Right ventricle myocardium superior (tissue), 1 donor: ENCODE results near the gene TBL1X. TPM values are rescaled to one million over a fixed set of nuclear protein-coding genes. Genes with fewer than 3 reads are reported as not detected.

ENCODE experiments used
- ATAC-seq: fragments of 200-7000 bp; cut with Tn5 transposase; one replicate; pipeline ENCODE4 v1.9.1; 2020; ENCODE audit warnings: mild to moderate bottlenecking; ENCODE audit not compliant: poor library complexity
- DNase-seq: peaks from one replicate; pipeline ENCODE4 v3.0.0-alpha.2; 2020
- intact Hi-C: fragments of 100-400 bp; cut with DNase I; formaldehyde crosslinking; loops from one replicate; pipeline ENCODE4 v1.11.2; 2022
- total RNA-seq: library from RNA; stranded (reverse); fragmentation: NEBNext Ultra II Directional; extraction: Animal tissue kit (Norgen Biotek cat#: 25700); gene quantifications from one replicate; pipeline ENCODE4 v1.2.1, GENCODE V29; 2021
- donor health status: DM: no; HTN: yes; CAD: no; lungs with severe emphysema.

The TBL1X gene
- total RNA-seq, 1 donor from 2014 or later, result 10.1 TPM

DNA sequence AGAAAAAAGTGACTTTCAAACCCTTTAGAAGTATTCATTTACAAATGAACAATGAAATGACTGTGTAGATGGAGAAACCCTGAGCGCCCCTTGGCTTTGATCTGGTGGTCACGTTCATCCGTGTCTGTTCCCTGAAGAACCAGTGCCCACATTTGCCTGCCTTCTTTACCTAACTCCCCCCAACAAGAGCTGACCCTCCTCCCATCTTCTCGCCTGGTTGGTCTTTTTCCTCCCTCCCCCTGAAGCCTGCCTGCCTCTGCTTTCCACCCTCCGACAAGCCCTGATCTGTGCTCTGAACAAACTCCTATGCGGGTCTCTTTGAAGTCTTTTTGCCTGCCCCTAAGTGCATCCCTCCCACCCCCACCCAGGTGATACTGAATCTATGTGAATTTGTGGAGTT, 18.5 kb downstream of the TBL1X start:
- DNase-seq, result no peak
- ATAC-seq, result no peak
- intact Hi-C loops, result no loop called here

DNA sequence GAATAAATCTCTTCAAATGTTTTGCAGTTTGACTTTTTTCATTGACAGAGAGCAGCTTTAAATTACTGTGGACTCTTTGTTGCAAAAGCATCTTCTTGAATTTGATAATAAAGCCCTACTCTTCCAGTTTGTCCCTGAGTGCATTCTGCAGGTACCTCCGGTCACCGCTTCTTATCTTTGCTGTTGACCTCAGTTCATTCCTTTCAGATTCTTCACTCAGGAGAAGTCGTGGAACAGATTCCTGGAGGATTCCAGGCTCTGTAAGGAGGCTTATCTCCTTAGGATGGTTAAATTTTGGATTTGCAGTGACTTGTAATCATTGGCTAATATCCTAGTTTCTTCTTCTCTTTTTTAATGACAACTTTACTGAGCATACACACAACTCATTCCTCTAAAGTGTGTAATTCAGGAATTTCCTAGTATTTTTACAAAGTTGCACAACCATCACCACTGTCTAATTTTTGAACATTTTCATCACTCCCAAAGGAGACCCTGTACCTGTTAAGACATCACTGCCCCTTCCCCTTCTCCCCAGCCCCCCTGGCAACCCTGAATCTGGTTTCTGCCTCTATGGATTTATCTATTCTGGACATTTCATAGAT, 22.0 kb downstream of the TBL1X start:
- DNase-seq, result no peak
- no peak for ATAC-seq
- intact Hi-C loops, result no loop called here

DNA sequence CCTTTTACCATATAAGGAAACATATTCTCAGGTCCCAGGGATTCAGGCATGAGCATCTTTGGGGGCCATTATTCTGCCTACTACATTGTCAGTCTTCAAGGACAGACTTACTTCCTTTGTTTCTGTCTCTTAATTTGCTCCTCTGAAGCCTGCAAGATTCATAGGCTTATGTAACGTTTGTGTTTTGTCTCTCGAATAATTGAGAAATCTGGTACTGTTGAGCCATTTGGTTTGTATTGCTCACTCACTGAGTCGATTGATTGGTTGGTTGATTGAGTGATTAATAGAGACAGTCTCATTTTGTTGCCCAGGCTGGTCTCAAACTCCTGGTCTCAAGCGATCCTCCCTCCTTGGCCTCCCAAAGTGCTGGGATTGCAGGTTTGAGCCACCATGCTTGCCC, 23.7 kb downstream of the TBL1X start:
- DNase-seq (no peak), ATAC-seq (no peak)
- intact Hi-C loops, result no loop called here

DNA sequence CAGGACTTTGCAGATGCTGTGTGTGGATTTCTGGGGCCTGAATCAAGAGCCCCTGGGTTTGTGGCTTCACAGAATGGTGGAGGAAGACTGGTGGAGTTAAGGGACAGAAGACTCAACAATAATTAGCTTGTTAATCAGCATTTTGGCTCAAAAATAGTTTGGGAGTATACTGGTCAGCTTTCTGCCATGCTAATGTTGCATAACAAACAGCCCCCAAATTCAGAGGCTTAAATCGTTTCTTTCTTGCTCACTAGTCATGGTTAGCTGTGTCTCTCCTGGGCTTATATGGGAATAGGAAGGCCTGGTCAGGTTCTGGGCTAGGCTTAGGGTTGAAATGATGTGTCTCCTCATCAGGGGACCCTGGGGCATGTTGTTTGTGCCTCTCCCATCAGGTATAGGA, 24.4 kb downstream of the TBL1X start:
- ATAC-seq, result no peak
- no peak for DNase-seq
- intact Hi-C loops, result no loop called here

DNA sequence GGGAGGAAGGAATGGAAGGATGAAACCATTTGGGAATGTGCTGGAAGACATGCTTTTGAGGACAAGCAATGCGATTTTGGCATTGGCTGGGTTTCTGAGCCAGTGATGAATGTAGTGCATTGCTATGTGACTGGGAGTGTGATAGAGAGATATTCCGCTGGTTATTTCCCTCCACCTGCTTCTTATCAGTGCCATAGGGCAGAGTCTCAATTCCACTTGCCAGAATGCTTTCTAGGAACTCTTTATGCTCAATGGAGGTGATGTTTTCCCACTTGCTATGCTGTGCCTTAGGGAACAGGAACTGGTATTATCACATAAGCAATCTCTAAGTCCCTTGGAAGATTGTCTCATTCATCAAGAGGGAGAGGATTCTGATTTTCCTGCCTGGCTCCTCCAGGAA, 28.0 kb downstream of the TBL1X start:
- intact Hi-C loops, result no loop called here
- DNase-seq (no peak), ATAC-seq (no peak)

DNA sequence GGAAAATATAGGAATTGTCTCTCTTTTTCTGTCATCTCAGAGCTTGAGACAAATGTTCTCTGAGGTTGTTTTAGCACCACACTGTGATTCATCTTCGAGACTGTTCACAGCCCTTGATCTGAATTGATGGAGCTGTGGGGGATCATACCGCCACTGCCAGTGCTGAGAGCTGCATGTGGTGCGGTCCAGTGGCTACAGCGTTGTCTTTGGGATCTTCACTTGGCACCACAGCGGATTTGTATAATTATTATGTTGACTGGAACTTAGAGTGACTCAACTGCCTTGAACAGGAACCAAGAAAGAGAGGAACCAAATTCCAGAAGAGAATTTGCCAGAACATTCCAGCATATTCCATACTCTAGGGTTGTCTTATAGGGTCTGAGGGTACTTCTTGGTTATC, 29.1 kb downstream of the TBL1X start:
- no peak for ATAC-seq
- no peak for DNase-seq
- intact Hi-C loops, result no loop called here

DNA sequence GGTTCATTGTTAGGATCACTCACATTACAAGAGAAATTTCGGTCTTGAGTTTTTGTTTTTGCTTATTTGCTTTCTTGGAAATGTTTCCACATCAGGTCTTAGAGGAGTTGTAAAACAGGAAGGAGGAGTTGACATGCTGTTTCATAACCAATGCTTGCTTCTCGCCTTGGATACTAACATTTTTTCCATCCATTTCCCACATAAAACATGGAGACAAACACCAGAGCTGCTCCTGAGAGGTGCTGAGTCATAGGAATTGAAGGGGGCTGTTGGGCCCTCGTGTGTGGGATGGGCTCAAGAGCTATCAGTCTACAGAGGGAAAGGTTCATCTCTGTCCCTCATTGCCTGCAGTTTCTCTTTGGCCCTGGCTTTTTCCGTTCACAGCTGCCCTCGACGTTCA, 29.9 kb downstream of the TBL1X start:
- no peak for ATAC-seq

DNA sequence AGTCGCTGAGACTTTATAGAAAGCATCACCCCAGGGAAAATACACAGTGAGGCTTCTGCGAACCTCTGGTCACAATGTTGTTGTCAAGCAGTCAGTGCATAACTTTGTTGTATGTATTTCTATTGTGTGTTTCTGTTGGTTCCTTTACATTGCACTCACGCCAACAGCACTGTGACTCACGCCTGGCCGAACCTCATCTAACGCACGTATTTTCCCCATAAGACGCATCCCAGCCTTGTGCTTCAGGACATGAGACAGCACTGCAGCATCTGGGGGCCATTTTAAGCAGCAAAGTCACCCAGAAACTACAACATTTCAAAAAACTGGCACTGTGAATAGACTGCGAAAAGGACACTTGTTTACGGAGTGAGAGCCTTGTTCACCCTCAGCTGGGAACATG, 30.6 kb downstream of the TBL1X start:
- intact Hi-C loops, result no loop called here
- no peak for DNase-seq
- no peak for ATAC-seq

More for the DNA sequence above, 29.9 kb downstream of the TBL1X start:
- intact Hi-C loops, result no loop called here
- no peak for DNase-seq

DNA sequence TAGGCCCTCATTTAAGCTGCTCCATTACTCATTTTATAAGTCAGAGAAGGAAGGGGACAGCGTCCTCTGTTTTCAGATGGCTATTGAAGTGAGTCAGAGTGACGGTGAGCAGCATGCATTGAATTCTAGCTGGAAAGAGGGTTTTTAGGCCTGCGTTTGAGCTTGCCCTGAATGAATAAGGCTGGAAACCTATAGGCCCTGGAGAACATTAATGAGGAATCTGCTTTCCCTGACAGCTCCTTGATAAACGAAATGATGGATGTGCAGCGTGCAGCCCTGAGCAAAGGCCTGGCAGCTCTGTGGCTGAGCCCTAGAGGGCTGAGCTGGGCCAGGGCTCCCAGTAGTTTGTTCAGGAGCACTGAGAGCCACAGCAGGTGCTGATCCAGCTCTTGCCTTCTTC, 33.4 kb downstream of the TBL1X start:
- intact Hi-C loops, result no loop called here
- no peak for DNase-seq
- no peak for ATAC-seq

DNA sequence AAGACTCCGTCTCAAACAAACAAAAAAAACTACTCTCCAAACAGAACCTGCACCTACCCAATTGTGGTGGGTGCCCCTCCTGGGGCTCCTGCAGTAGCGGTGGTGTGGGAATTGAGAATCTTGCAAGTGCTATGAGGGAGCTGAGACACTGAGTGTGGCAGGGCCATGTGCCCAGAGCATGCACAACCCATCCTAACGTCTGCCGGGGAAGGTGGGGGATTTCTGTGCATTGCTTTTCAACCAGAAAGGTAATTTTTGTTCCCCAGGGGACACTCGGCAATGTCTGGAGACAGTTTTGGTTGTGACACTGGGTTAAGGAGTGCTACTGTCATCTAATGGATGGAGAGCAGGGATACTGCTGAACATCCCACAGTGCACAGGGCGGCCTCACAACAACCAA, 35.7 kb downstream of the TBL1X start:
- ATAC-seq (no peak), DNase-seq (no peak)
- intact Hi-C loops, result no loop called here

DNA sequence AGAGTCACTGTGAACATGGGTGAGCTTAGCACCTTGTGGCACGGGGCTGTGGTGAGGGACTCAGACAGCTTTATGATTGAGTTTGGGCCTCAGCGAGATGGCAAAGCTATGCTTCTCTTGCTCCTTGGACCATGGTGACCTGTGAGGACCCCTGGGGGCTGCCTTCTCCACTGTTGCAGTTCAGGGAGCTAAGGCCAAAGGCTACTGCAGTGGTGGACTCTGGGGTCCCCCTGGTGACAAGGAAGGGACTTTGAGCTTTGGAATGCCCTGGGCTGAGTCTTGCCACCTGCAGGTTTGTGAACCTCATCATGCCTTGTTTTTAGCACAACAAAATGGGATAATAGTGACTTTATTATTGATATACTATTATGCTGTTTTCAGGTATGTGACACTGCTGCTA, 36.5 kb downstream of the TBL1X start:
- DNase-seq (no peak), ATAC-seq (no peak)
- intact Hi-C loops, result no loop called here

DNA sequence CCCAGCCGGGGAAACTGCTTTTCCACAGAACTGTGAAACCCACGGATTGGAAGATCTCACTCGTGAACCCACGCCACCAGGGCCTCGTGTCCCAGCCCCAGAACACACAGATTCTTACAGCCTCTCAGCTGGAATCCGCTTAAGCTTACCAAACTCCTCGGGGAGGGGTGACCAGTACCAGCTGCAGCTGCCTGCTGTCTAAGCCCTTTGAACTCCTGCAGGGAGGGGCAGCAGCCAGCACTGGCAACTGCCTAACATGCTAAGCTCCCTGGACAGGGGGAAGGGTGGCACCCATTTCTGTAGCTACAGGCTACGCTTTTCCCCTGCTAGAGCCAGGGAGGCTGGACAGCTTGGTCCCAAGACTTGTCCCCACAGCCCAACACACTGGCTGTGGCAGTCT, 38.4 kb downstream of the TBL1X start:
- no peak for ATAC-seq
- DNase-seq, result no peak
- intact Hi-C loops, result no loop called here

DNA sequence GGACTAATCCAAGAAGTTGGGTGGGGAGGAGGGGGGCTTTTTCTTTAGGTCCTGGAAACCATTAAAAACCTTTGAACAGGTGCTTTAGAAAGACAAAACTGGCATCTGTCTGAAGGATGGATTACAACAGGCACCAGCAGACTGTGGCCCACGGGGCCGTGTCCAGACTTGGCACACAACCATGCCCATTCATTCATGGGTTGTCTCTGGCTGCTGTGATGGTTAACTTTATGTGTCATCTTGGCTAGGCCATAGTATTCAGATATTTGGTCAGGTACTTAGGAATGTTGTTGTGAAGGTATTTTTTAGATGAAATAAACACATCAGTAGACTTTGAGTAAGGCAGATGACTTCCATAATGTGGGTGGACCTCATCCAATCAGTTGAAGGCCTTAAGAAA, 45.5 kb downstream of the TBL1X start:
- intact Hi-C loops, result no loop called here
- ATAC-seq, result no peak
- DNase-seq, result no peak

DNA sequence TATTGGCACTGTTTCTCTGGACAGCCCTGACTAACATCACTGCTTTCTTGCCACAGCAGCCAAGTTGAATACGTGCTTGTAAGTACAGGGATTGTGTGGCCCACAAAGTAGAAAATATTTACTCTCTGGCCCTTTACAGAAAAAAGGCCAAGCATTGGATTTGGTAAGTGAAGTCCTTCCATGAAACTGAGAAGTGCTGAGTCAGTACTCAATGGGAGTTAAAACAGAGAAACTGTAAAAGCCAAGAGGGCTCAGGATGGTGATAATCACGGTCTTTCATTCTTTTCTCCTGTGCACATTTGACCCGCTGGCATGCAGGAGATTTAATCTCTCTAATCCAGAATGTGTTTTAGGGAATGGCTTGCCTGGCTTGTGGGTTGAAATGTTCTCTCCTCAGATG, 46.1 kb downstream of the TBL1X start:
- DNase-seq (no peak), ATAC-seq (no peak)
- intact Hi-C loops, result no loop called here

DNA sequence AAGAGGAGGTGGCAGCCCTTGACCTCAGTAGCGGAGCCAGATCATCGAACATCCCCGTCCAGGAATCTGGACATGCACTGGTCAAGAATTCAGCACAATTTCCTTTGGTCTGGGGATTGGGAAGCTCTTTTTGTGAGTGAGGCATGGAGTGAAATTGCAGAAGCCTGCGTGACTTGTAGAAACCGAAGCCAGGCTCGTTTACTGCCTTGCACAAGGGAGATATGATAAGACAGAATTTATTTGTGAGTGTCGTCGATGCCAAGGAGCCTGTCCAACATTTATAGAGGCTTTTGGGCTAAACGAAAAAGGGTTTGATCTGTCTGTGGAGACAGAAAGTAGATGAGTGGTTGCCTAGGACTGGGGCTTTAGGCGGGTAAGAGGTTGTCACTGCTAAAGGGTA, 50.6 kb downstream of the TBL1X start:
- no peak for ATAC-seq
- intact Hi-C loops, result no loop called here
- no peak for DNase-seq

DNA sequence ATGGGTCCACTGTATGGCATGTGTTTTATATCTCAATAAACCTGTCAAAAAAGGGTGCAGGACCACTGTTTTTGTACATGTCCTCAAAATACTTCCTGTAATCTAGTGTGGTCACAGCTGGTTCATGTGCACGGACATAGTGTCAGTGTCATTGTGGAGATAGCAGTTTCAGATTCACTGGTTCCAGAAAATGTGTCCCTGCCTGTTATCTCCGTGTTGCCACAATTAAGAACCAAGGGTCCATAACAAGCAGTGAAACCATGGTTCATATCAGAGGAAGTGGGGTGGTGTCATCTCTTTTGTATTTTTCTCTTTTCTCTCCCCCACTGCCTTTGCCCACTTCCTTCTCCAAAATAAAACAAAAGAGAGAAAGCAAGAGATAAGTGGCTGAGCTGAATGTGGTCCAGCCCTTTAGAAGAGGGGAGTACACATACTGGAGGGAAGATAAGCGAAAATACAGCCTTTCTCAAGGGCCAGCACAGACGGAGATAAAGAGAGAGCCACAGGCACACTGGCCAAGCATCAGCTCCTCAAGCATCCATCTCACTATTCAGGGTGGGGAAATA, 51.2 kb downstream of the TBL1X start:
- ATAC-seq, result no peak
- intact Hi-C loops, result no loop called here

DNA sequence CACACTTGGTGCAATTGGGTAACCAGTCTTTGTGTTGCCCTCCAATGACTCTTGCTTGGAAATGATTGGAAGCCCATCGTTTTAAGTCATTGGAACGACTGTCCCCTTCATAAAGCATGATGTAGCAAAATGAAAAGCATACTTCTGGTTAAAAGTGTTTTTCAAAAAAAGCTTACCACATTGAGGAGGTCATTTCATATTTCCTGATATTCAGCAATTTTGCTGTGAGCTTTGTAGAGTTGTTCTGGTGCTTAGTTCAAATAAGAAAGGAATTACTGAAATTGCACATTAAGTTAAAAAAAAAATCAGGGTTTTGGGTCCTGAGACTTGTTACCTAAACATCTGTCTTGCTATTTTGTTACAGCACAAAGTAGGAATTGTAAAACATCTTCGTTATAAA, 51.8 kb downstream of the TBL1X start:
- no peak for ATAC-seq

More for the DNA sequence above, 51.2 kb downstream of the TBL1X start:
- DNase-seq, result no peak

DNA sequence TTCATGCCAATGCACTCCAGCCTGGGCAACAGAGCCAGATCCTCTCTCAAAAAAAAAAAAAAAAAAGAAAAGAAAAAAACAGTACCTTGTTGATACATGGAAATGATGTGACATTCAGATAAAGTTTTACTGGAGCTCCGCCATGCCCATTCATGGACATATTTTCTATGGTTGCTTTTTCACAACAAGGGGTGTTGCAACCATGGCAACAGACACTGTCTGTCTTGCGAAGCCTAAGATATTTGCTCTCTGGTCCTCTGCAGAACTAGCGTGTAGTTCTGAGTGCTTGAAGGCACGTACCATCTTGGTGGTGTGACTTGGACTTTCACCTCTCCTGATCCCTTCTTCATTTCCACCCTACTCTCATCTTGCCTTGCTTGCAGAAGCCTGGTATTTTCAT, 53.2 kb downstream of the TBL1X start:
- intact Hi-C loops, result no loop called here
- no peak for ATAC-seq
- DNase-seq, result no peak

More for the DNA sequence above, 51.8 kb downstream of the TBL1X start:
- DNase-seq, result no peak
- intact Hi-C loops, result no loop called here

DNA sequence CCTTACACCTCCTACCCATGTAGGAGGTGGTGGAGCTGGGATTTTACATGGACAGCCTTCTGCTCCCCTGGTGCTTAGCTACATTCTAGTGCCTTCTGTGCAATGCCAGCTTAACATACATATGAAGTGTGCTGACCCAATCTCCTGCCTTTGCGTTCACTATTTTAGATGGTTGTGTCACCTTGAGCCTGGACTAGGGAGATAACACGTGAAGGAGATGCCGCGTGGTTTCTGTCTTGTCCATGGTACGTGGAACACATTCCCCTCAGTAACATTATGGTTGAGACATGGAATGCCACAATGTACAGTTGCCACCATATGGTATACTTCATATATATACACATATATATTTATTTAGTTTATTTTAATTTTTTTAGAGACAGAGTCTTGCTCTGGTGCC, 54.0 kb downstream of the TBL1X start:
- intact Hi-C loops, result no loop called here

DNA sequence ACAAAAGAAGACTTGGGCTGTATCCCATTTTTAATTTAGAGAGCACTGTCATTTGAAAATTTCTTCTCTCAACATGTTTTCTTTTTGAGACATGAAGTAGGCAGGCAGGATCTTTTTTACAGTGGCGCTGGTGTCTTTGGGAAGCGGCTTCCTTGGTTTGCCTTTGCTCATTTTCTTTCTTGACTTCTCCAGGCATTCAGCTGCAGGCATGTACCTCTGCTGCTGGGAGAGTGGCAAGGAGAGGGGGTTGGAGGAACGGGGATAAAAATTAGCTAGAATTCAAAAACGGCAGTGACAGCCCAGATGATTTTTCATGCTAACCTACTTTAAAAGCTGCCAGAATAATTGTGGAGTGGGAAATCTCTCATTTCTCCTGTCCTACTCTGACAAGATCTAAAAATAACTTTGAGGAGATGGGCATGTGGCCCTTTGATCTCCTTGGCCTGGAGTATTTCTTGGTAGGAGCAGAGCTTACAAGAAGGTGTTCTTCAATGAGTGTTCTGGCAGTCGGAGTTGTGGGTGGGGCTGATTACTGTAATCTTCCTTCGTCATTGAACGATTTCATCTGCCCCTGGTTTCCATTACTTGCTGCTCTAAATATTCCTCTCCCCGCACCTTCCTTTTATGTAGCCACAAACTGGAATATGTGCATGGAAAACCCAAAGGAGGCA, 54.8 kb downstream of the TBL1X start:
- intact Hi-C loops, result loop anchor here (10.0 kb wide), 1 partner anchor 55 kb away; the partner anchor contains the start of gene TBL1X
- no peak for DNase-seq
- ATAC-seq, result no peak

More for the DNA sequence above, 54.0 kb downstream of the TBL1X start:
- DNase-seq, result no peak
- no peak for ATAC-seq
